Left renal cortex interstitium (tissue), 4 donors: Measurements from ENCODE around the gene COL3A1. TPM values are rescaled to one million over a fixed set of nuclear protein-coding genes. Genes with fewer than 3 reads are reported as not detected.

Experiments used
- DNase-seq, 4 donors: peaks; one replicate each; pipeline ENCODE4 v3.0.0-alpha.2; 2013; ENCODE audit warnings: low read depth in 4 of 4, low spot score in 2 of 4, missing footprints in 1 of 4
- polyA plus RNA-seq, 4 donors: library from polyadenylated mRNA; unstranded; fragments of 120-200 nt; gene quantifications; one replicate each; pipeline ENCODE4 v1.2.1, GENCODE V29; 2013; ENCODE audit not compliant: insufficient read length in 4 of 4

The COL3A1 gene
- polyA plus RNA-seq: 1,000 to 10,000 TPM in 2 of 4 donors, 100 to 1,000 TPM in 2; 802 to 1,385 (median 1,109) TPM

DNA sequence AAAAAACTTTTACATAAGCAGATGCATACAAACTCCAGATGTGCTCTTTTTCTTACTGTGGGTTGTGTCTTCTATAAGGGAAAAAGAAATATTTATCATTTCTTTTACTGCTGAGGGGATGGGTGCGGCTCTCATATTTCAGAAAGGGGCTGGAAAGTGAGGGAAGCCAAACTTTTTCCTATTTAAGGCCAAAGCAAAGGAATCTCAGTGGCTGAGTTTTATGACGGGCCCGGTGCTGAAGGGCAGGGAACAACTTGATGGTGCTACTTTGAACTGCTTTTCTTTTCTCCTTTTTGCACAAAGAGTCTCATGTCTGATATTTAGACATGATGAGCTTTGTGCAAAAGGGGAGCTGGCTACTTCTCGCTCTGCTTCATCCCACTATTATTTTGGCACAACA is at the start of gene COL3A1:
Gene COL3A1, plus strand, starts transcription at position 210 of the 400 bp plus-strand sequence. Its CDS starts 117 bp downstream, at position 327.
- DNase-seq: no peak

DNA sequence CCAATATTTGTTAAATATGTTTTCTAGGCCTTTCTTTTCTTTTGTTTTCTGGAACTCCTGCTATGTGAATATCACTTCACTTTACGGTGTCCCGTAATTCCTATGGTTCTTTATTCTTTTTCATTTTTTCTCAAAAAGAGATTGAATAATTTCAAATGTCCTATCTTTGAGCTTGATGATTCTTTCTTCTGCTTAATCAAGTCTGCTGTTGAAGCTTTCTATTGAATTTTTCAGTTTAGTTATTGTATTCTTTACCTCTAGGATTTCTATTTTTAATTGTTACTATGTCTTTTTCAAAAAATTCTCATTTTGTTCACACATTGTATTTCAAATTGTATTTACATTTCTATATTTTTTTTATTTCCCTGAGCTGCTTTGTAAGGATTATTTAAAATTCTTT is 45.5 kb upstream of the COL3A1 start:
- no peak for DNase-seq

DNA sequence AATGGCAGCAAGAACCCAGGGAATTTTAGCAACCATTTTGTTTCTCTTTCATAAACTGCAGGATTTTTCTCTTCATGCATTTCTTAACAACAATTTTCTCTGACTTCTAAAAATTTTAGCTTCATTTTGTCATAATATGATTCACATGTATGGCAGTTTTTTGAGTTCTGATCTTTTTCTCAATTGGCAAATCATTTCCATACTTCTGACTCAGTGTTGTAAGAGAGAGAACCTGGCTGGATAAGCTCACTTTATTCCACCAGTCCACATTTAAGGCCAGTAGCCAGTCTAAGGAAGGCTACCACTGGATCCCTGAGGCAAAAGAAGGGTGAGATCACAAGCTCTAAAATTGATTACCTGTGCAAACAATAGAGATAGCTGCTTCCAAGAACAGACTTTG is 42.8 kb upstream of the COL3A1 start:
- no peak for DNase-seq

DNA sequence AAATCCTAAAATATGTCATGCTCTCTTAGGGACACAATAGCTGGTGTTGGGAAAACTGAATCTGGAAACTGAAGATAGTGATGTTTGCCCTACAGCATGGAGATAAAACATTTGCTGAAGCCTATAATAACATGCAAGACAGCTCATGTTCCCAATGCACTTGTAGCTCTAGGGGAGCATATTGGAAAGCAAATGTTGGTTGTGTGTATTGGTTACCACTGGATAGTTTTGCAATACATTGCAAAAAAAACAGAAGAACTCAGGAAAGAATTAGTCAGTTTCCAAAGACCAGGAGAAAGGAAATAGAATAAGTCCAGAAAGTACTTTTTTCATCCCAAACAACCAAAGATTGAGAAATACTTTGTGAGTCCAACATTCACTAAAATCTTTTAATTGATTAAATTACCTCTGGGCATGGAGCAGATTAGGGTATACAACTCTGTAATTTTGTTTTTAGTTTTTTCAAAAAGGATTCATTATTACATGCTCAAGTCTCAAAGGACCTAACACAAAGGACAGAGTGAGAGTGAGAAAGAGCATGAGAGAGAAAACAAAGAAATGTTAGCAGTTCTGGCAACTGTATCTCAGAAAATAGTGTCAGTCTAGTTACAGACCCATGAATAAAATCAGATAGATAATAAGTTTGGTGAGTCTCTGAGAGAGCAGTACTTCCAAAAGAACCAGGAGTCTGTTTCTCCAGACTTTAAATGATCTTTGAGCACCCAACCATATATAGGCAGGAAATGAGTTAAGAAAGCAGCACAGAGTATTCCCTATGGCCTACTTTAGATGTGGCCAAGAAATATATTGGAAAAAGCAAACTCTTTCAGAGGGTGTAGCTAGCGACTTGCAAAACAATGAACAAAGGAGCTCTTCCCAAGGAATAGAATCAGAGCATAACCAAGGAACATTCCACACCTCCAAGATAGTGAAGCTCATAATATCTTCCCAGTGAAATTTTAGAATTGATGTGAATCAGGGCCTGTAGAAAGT is 36.6 kb upstream of the COL3A1 start:
- DNase-seq: no peak

DNA sequence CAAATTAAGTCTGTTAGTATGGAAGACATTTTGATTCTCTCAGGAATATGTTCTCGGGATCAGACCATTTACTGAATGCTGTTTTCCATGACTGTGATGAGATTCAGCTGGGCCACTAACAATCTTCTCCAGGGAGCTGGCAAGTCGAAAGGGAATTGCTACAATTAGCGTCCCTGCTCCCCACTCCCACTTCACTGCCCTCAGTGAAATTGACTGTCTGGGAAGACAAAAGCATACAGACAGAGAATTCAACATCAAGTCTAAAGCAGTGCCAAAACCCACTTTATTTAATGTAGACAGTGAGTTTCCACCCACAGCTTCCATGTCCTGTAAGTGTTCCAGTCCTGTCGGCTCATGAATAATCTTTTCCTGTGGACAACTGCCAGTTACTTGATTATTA is 34.0 kb upstream of the COL3A1 start:
- peak in 3 of 4 donors; percentile 19 to 52 (median 23) for DNase-seq

DNA sequence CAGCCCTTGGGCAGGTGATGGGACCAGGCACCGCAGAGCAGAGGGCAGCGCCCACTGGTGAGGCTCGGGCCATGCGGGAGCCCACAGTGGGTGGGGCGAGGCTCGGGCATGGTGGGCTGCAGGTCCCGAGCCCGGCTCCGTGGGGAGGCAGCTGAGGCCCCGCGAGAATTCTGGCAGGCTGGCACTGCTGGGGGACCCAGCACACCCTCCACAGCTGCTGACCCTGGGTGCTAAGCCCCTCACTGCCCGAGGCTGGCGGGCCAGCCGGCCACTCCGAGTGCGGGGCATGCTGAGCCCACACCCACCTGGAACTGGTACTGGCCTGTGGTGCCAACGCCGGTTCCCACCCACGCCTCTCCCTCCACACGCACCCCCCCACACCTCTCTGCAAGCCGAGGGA is 29.7 kb upstream of the COL3A1 start:
- no peak for DNase-seq

DNA sequence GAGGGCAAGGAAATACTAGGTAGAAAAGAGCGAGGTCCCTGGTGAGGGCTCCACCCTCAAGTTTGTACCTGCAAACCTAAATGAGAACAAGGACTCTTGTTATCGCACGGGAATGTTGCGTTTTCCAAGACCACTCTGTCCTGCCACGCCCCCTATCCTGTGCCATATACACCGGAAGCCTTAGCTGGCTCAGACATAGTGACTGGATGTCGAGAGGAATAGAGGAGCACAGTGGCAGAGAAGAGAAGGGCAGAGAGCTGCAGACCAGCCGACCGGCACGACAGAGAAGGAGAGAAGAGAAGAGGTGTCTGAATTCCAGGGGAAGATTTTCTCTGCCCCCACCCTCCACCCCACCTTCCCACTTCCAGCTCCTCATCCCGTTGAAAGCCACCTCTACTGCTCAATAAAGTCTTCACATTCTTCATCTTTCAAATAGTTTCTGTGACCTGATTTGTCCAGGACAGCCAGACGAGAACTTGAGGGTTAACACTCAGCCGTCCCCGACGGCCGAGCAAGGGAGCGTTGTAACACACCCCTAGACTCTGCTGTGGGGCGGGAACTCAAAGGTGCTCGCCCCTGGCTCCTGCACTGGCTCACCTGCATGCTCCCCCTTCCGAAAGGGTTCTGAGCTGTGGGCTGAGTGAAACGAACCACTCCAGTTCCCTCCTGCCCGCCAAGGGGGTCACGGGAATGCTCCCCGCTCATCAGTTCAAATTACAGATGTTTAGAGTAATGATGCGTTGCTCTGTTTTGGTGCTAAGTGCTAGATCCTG is 24.9 kb upstream of the COL3A1 start:
- no peak for DNase-seq

DNA sequence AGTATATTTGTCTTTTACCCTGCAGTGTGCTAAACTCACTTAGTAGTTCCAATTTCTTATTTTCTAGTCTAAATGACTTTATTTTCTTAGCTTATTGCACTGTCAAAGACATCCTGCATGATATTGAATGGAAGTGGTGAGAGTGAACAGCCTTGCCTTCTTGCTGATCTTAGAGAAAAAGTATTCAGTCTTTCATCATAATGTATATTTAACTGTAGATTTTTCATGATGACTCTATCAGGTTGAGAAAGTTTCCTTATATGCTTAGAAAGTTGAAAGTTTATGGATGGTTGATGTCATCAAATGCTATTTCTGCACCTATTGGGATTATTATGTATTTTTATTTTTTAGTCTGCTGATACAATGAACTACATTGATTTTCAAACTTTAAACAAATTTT is 21.3 kb upstream of the COL3A1 start:
- DNase-seq: no peak

DNA sequence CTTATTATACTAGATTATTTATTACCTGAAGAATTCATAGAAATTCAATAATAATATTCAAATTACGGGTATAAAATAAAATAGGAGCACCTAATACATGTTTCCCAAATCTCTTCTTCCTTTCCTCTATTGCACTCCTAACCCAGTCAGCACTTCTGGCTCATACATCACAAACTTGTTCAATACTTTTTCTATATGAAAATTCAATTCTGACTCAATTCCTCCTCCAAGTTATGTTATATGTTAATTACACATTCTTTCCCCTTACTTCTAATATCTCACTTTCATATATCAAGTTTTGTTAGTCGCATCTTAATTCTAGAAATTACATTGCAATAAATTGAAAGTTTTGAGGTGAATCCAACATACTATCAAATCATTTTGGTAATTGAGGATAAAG is 17.9 kb upstream of the COL3A1 start:
- DNase-seq: no peak

DNA sequence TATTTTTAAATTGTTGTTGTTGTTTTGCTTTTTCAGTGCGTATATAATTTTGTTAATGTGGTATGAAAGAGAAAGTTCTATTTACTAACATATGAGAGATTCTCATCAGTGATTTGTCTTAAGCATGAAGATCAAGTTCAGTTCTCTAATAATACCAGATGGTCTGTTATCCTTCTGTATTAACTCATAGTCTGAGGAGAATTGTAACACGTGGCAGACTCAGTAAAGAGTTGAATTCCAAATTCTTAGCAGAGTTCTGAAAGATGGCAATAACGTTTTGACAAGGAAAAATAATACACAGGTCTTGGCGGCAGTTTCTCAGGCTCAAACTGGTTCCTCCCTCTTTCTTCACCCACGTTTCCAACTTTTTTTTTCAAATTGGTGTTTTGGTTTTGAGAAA is 17.2 kb upstream of the COL3A1 start:
- no peak for DNase-seq

DNA sequence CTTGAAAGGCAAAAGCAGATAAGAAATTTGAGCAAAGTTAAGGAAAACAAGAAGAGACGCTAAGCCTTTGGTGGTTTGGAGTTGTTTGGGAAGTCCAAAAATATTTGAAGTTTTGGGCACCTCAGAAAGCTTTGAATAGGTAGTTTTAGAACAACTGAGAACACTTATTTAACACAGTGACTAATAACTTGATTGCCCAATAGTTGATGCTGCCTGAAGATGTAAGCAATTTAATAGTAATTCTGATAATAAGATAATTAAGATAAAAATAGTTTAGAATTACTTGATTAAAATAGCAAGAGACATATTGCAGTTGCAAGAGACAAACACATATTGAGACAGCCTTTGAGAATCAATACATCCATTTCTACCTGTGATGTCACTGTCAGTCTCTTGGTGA is 16.5 kb upstream of the COL3A1 start:
- no peak for DNase-seq

DNA sequence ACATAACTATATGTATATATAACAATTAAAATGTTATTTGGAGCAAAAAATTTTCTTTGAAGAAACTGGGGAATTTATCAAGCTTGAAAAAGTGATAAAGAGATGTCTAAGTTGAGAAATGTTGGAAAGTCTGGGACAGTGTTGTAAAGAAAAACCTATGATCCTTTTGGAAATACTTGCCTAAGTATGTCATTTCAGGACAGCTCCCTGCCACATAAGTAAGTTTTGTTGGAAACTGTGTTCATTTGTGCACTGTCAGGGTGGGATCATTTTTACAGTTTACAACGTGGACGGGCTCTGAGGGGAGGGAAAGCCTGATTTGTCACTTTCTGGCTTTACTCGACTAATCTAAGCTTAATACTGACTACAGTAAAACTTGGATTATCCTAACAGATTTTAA is 10.4 kb upstream of the COL3A1 start:
- no peak for DNase-seq

DNA sequence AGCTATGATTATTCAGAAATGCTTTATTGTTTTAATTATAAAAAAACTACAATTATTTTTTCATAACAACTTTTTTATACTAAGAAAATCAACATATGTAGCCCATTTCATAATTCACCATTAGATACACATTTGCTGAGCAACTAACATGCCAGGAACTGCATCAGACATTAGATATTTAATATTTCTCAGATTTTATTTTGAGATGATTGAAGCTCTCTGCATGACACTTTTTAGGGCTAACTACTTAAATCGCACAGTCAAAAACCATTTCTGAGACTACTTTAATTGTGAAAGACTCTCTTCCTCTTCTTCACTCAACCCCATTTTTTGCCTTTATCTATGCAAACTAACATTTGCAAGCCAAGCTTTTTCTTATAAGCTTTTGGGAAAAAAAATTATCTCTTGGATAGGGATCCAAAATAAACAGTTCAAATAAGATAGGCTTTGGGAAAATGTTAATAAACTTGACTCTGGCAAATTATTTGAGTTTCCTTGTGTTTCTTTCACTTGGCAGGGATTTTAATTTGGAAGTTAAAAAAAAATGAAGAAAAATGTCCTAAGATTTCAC is 9.1 kb upstream of the COL3A1 start:
- DNase-seq: no peak

DNA sequence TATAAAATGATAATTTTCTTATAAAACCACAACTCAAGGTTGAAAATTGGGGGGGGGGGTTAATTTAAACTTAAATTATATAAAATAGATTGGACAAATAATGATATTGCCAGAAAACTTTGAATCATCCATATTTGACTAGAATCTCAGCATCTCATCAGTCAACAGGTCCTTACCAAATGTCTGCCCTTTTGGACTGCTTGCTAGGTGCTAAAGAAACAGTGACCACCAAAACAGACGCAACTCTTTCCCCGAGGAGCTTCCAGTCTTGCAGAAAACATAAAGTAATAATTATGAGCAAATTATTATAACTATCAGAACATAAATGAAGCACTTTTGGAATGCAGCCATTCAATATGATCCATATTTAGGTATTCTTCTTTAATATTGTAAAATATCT is 8.6 kb upstream of the COL3A1 start:
- no peak for DNase-seq

DNA sequence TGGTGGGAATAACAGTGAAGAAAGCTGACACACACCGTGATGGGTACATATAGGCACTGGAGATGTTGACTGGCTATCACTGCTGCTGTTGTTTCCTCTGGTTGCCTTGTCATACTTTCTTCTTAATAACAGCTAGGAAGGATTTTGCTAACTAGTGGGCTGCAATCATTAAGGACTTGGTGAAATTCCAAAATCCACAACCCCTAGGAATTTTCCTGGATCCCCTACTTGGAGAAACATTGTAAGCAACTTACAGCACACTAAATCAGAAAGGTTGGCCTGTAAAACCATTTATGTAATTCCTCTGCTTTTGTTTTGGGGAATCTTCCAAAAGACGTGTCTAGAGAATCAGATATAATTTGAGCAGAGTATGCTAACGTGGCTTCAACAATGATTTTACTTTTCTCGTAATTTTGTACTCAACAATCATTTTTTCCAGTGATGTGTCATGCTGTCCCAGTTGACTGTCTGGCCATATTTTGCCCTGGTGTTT is 8.0 kb upstream of the COL3A1 start:
- no peak for DNase-seq

DNA sequence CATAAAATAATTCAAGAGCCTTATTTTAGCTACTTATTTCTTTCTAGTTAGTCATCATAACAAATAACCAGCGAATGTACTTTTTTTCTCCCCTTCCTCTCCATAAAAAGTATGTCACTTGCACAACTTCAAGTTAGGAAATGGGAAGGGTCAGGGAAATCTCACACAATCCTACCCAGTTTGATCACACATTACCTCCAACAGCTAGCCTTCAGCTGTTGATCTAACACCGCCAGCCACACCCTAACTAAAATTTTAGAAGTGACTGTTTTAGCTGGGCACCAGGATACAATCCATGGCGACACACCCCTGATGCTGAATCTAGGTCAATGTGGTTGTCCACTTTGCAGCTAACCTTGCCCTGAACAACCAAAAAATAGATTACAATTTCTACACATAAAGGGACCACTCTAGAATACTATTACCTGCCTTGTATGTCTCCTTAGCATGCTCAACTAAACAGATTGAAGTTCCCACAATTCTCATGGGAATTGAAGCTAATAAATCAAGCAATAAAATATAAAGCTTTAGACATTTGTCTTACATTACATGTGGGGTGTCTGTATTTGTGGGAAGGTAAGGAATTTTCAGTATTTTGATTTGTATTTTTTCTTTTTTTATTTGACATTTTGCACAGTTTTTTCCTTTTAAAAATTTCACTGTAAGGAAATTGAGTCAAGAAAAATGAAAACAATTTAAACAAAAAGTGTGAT is 7.3 kb upstream of the COL3A1 start:
- DNase-seq: no peak

DNA sequence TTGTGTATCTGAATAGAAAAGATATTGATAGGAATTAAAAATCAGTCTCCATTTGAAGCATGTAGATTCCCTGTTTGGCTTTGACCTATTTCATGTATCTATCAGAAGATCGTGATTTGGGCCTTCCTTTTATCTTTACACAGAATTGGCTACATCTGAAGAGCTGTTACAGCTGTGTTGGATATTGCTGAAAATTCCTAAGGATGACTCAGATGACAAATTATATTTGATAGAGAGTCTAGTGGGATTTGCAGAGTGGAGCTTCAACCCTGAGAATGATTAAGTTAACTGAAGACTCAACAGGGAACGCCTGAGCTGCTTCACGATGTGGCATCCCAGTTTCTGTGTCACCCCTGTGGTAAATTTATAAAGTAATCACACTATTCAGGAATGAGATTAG is 4.9 kb upstream of the COL3A1 start:
- DNase-seq: no peak

DNA sequence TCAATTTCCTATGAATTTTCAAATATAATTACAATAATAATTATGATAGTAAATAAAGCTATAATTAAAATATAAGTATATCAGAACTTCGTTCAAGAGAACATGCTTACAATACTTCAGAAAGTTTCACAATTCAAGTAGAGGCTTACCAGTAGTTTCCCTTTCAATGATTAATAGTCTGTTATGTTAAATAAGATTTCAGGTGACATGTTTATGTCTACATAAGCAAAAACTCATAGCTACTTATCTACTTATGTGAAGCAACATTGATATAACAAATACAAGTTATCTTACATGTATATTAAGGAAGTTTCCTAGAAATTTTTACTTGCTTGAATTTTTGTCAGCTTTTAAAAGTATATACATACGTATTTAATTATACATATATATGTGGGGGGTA is 4.5 kb upstream of the COL3A1 start:
- DNase-seq: no peak

DNA sequence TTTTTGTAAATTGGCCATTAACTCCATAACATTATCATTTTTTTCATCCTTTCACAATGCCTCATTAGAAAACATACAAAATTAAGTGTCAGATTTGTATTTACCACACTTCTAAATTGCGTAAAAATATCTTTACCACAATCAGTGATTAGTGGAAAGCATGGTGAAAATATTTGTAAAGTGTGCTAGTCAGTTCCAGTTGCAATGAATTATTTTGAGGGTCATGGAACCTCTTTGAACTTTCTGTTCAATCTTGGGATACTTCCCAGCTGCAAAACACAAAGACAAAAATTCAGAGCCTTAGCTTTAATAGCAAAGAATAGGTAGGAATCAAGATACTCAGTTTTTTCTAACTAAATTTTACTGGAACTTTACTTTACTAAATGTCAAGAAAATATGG is 4.0 kb upstream of the COL3A1 start:
- DNase-seq: no peak

DNA sequence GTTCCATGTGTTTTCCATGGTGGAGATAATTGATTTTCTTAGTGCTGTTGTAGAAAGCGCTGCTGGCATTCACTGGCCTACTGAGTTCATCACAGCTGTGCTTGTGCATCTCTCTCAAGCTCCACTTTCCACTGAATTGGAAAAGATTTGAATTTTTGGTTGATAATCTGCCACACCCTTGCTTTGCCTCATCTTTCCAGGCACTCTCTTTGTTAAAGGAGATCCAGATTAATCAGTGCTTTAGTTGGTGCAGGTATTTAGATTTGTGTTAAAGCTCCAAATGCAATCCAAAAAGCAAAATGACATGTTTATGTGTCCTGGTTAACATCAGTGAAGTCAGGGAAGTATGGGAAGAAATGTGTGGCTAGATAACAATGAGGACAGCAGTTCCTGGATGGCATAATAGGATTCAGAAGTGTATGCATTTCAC is 2.7 kb upstream of the COL3A1 start:
- DNase-seq: no peak
